ENCODE data around the gene FANK1.
A peak's percentile ranks its signal among the peaks of the same experiment; 100 is the strongest.
"Not testable (repeated sequence)": the region's sequence is repeated elsewhere in the genome, so short reads cannot be mapped to it uniquely, and the experiment has no call there.

FANK1 gene

GRCh38 chr10:125894176-125894575 lies 2.2 kb upstream of the FANK1 start:
- not testable (repeated sequence) for H3K4me1 ChIP-seq (ENCODE audit: insufficient read depth, low read length); H3K27ac ChIP-seq (ENCODE audit: low read depth, low read length); H3K9ac ChIP-seq (ENCODE audit: low read length); H3K36me3 ChIP-seq (ENCODE audit: insufficient read depth, low read length); H3K9me3 ChIP-seq (ENCODE audit: low read length); H3K27me3 ChIP-seq (ENCODE audit: control insufficient read depth in 1 of 2, insufficient read depth in 2 of 2, low read length in 2 of 2); H3K4me3 ChIP-seq (ENCODE audit: low read depth in 1 of 2, low read length in 2 of 2)

- not testable (repeated sequence) for H3K9me3 ChIP-seq (ENCODE audit: low read length); H3K4me1 ChIP-seq (ENCODE audit: insufficient read depth, low read length); H3K36me3 ChIP-seq (ENCODE audit: insufficient read depth, low read length); H3K9ac ChIP-seq (ENCODE audit: low read length); H3K27me3 ChIP-seq (ENCODE audit: control insufficient read depth in 1 of 2, insufficient read depth in 2 of 2, low read length in 2 of 2); H3K27ac ChIP-seq (ENCODE audit: low read depth, low read length)
- peak overlapping the region; percentile 40 to 66 for H3K4me3 ChIP-seq (ENCODE audit: low read depth in 1 of 2, low read length in 2 of 2)
Measured at GRCh38 chr10:125895130-125896087, 955 bp upstream of the FANK1 start.

DNA sequence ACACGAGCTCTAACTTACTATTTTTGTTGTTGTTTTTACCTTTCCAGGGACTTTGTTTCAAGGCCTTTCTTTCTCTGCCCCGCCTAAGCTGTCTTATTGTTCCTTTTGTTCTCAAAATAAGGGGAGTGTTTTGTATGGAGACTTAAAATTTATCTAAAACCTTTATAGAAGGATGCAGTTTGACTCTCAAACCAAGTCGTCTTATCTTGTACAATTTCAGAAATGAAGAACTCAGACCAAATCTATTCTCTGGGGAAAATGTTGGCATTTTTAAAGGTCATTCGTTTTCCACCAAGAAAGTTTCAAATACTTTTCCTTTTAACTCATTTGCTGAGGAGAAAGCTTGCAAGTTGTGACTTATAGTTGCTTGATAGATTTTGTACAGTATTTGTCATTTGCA lies 953 bp downstream of the FANK1 start:
- H3K9ac ChIP-seq (ENCODE audit: low read length); H3K27ac ChIP-seq (ENCODE audit: low read depth, low read length); H3K4me1 ChIP-seq (ENCODE audit: insufficient read depth, low read length); H3K4me3 ChIP-seq (ENCODE audit: low read depth in 1 of 2, low read length in 2 of 2); H3K36me3 ChIP-seq (ENCODE audit: insufficient read depth, low read length); H3K27me3 ChIP-seq (ENCODE audit: control insufficient read depth in 1 of 2, insufficient read depth in 2 of 2, low read length in 2 of 2); H3K9me3 ChIP-seq (ENCODE audit: low read length): not testable (repeated sequence)

DNA sequence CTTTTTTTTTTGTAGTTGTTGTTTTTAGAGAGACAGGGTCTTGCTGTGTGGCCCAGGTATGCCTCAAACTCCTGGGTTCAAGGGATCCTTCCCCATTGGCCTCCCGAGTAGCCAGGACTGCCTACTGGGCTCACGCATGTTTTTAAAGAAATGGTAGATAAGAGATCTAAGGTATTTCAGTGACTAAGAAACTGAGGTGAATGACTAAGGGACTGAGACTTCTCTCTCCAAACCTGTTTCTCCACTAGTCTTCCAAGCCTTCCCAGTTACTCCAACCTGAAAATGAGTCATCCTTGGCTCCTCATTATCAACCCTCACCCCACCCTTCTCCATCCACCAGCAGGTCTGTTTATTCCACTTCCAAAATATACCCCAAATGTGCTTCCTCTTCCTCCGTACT lies 4.6 kb downstream of the FANK1 start:
- H3K4me1 ChIP-seq (ENCODE audit: insufficient read depth, low read length); H3K9me3 ChIP-seq (ENCODE audit: low read length); H3K27ac ChIP-seq (ENCODE audit: low read depth, low read length); H3K36me3 ChIP-seq (ENCODE audit: insufficient read depth, low read length); H3K27me3 ChIP-seq (ENCODE audit: control insufficient read depth in 1 of 2, insufficient read depth in 2 of 2, low read length in 2 of 2); H3K4me3 ChIP-seq (ENCODE audit: low read depth in 1 of 2, low read length in 2 of 2); H3K9ac ChIP-seq (ENCODE audit: low read length): not testable (repeated sequence)

DNA sequence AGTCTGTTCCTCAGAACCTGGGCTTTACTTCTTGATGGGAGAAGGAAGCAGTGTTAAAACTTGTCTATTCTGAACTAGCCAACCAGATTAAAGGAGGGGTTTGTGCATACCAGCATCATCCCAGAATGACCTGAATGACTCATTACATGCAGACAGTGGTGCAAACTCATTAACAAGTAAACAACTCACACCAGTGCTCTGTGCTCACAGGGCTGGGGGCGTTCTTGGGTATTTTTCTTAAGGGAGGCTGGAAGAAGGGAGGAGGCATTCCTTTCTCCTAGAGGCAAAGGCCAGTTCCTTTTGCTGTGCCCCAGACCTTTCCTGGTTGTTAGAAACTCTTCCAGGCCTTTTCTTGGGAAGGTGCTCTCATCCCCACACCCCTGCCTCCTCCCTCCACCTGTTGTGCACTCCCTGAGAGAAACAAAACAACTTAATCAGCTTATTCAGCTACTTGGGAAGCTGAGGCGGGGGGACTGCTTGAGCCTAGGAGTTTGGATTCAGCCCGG lies 6.8 kb downstream of the FANK1 start:
- not testable (repeated sequence) for H3K9ac ChIP-seq (ENCODE audit: low read length); H3K9me3 ChIP-seq (ENCODE audit: low read length); H3K4me3 ChIP-seq (ENCODE audit: low read depth in 1 of 2, low read length in 2 of 2); H3K4me1 ChIP-seq (ENCODE audit: insufficient read depth, low read length); H3K27me3 ChIP-seq (ENCODE audit: control insufficient read depth in 1 of 2, insufficient read depth in 2 of 2, low read length in 2 of 2); H3K36me3 ChIP-seq (ENCODE audit: insufficient read depth, low read length); H3K27ac ChIP-seq (ENCODE audit: low read depth, low read length)

DNA sequence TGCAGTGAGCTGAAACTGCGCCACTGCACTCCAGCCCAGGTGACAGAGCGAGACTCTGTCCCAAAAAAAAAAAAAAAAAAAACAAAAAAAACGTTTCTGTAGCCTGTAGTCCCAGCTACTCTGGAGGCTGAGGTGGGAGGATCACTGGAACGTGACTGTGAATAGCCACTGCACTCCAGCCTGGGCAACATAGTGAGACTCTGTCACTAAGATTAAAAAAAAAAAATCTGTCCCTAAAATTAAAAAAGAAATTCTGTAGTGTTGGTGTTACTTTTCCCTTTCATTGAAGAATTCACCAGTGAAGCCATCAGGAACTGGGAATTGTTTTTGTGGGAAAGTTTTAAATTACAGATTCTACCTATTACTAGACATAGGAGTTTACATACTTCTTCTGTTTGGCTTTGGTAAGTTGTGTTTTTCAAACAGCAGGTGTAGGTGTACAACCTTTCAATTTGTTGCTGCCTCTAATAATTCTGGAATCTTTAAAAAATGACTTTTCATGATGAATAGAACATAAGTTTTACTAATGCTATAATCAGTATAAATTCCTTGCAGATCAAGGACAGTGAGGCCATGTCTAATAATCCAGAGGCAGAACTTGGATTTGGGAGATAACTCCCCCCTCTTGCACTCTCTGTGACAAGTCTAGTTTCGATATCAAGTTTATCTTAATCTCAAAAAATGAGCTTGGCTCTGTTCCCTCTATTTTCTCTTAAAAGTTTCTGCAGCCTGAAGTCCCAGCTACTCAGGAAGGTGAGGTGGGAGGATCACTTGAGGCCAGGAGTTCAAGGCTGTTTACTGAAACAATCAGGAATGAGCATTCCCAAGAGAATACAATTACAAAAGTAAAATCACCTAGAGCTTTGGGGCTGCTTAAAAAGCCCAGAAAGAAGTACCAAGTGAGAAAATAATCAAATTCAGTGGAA lies 9.0 kb downstream of the FANK1 start:
- not testable (repeated sequence) for H3K4me1 ChIP-seq (ENCODE audit: insufficient read depth, low read length); H3K4me3 ChIP-seq (ENCODE audit: low read depth in 1 of 2, low read length in 2 of 2); H3K9ac ChIP-seq (ENCODE audit: low read length); H3K27me3 ChIP-seq (ENCODE audit: control insufficient read depth in 1 of 2, insufficient read depth in 2 of 2, low read length in 2 of 2); H3K27ac ChIP-seq (ENCODE audit: low read depth, low read length); H3K36me3 ChIP-seq (ENCODE audit: insufficient read depth, low read length); H3K9me3 ChIP-seq (ENCODE audit: low read length)

DNA sequence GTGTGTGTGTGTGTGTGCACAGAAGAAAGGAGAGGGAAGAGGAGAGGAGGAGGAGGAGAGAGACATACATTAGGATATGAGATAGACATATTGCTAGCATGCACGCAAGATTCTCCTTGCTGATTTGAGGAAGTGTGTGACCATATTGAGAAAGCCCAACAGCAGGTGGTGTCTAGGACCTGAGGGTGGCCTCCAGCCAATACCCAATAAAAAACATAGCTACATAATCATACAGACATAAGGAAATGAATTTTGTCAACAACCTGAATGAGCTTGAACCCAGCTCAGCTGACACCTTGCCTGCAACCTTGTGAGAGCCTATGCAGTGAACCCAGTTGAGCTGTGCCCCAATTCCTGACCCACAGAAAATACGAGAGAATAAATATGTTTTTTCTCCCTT lies 11.2 kb downstream of the FANK1 start:
- H3K9ac ChIP-seq (ENCODE audit: low read length); H3K36me3 ChIP-seq (ENCODE audit: insufficient read depth, low read length); H3K27me3 ChIP-seq (ENCODE audit: control insufficient read depth in 1 of 2, insufficient read depth in 2 of 2, low read length in 2 of 2); H3K4me1 ChIP-seq (ENCODE audit: insufficient read depth, low read length); H3K9me3 ChIP-seq (ENCODE audit: low read length); H3K4me3 ChIP-seq (ENCODE audit: low read depth in 1 of 2, low read length in 2 of 2); H3K27ac ChIP-seq (ENCODE audit: low read depth, low read length): not testable (repeated sequence)

DNA sequence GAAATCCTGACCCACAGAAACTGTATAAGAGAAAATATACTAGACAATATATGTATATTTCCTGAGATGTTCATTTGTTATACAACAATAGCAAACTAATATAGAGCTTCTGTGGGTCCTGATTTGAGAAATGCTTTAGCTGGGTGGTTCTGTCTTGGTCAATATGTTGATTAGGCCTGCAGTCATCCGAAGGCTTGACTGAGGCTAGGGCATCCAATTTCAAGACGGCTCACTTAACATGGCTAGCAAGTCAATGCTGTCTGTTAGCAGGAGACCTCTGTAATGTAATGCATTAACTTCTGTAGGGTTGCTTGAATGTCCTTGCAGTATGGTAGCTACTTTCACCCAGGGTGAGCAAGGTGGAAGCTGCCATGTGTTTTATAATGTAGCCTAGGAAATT lies 12.4 kb downstream of the FANK1 start:
- not testable (repeated sequence) for H3K27me3 ChIP-seq (ENCODE audit: control insufficient read depth in 1 of 2, insufficient read depth in 2 of 2, low read length in 2 of 2); H3K27ac ChIP-seq (ENCODE audit: low read depth, low read length); H3K9me3 ChIP-seq (ENCODE audit: low read length); H3K9ac ChIP-seq (ENCODE audit: low read length); H3K36me3 ChIP-seq (ENCODE audit: insufficient read depth, low read length); H3K4me3 ChIP-seq (ENCODE audit: low read depth in 1 of 2, low read length in 2 of 2); H3K4me1 ChIP-seq (ENCODE audit: insufficient read depth, low read length)

DNA sequence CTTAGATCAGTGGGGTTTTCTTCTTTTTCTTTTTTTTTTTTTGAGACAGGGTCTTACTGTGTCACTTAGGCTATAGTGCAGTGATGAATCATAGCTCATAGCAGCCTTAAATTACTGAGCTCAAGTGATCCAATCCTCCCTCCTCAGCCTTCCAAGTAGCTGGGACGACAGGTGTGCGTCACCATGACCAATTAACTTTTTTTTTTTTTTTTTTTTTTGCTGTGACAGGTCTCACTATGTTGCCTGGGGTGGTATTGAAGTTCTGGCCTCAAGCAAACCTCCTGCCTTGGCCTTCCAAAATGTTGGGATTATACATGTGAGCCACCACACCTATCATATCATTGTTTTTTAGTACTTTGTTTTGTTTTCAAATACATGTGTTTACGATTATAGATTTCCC lies 13.1 kb downstream of the FANK1 start:
- not testable (repeated sequence) for H3K9ac ChIP-seq (ENCODE audit: low read length); H3K4me1 ChIP-seq (ENCODE audit: insufficient read depth, low read length); H3K27me3 ChIP-seq (ENCODE audit: control insufficient read depth in 1 of 2, insufficient read depth in 2 of 2, low read length in 2 of 2); H3K4me3 ChIP-seq (ENCODE audit: low read depth in 1 of 2, low read length in 2 of 2); H3K9me3 ChIP-seq (ENCODE audit: low read length); H3K27ac ChIP-seq (ENCODE audit: low read depth, low read length); H3K36me3 ChIP-seq (ENCODE audit: insufficient read depth, low read length)

DNA sequence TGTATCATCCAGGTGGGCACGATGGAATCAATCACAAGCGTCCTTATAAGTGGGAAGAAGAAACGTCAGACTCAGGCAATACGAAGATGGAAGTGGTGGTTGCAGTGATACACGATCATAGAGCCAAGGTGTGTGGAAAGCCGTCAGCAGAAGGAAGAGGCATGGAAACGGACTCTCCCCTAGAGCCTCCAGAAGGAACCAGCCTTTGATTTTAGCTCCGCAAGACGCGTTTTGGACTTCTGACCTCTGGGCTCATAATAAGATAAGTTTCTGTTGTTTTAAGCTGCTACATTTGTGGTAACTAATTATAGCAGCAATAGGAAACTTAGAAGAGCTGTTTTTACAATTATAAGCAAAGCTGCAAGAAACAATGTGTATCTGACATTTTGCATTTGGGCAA lies 14.8 kb downstream of the FANK1 start:
- Histone ChIP-seq H3K27ac (ENCODE audit: low read depth, low read length) (no peak overlapping the region), H3K4me1 (ENCODE audit: insufficient read depth, low read length) (no peaks in the 10 kb centered on the region)

GRCh38 chr10:125911990-125912389 lies 15.6 kb downstream of the FANK1 start:
- H3K27me3 ChIP-seq (ENCODE audit: control insufficient read depth in 1 of 2, insufficient read depth in 2 of 2, low read length in 2 of 2): no peaks in the 10 kb centered on the region
- H3K27ac ChIP-seq (ENCODE audit: low read depth, low read length): no peak overlapping the region
- no peak overlapping the region for H3K4me3 ChIP-seq (ENCODE audit: low read depth in 1 of 2, low read length in 2 of 2)
- H3K9ac ChIP-seq (ENCODE audit: low read length): no peak overlapping the region
- H3K36me3 ChIP-seq (ENCODE audit: insufficient read depth, low read length): no peaks in the 10 kb centered on the region
- no peaks in the 10 kb centered on the region for H3K4me1 ChIP-seq (ENCODE audit: insufficient read depth, low read length)
- H3K9me3 ChIP-seq (ENCODE audit: low read length): no peaks in the 10 kb centered on the region

More for the DNA sequence above, 14.8 kb downstream of the FANK1 start:
- no peaks in the 10 kb centered on the region for H3K27me3 ChIP-seq (ENCODE audit: control insufficient read depth in 1 of 2, insufficient read depth in 2 of 2, low read length in 2 of 2)
- no peaks in the 10 kb centered on the region for H3K9me3 ChIP-seq (ENCODE audit: low read length)
- H3K36me3 ChIP-seq (ENCODE audit: insufficient read depth, low read length): no peaks in the 10 kb centered on the region
- no peak overlapping the region for H3K4me3 ChIP-seq (ENCODE audit: low read depth in 1 of 2, low read length in 2 of 2)
- H3K9ac ChIP-seq (ENCODE audit: low read length): no peak overlapping the region
